NCI-H524 (cell line): ENCODE results near the gene SPPL2B.
"Not testable (repeated sequence)": the region's sequence is repeated elsewhere in the genome, so short reads cannot be mapped to it uniquely, and the experiment has no call there.

ENCODE experiments used
- DNase-seq, 2 experiments: peaks; one replicate each; lab custom pipeline; 2025; lab: John Stamatoyannopoulos, UW

SPPL2B gene

DNA sequence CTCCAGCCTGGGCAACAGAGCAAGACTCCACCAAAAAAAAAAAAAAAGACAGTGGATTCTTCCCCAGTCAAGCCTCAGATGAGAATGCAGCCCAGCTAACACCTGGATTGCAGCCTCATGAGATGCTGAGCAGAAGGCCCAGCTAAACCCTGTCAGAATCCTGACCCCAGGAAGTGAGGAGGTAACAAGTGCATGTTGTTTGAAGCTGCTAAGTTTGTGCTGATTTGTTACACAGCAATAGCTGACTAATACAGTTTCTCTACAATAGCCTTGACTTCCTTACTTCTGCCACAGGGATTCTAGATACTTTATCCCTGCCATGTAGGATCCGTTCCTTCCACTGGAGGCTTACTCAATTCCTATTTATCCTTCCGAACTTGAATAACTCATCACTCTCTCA is 52.1 kb downstream of the SPPL2B start:
- DNase-seq = no peak

DNA sequence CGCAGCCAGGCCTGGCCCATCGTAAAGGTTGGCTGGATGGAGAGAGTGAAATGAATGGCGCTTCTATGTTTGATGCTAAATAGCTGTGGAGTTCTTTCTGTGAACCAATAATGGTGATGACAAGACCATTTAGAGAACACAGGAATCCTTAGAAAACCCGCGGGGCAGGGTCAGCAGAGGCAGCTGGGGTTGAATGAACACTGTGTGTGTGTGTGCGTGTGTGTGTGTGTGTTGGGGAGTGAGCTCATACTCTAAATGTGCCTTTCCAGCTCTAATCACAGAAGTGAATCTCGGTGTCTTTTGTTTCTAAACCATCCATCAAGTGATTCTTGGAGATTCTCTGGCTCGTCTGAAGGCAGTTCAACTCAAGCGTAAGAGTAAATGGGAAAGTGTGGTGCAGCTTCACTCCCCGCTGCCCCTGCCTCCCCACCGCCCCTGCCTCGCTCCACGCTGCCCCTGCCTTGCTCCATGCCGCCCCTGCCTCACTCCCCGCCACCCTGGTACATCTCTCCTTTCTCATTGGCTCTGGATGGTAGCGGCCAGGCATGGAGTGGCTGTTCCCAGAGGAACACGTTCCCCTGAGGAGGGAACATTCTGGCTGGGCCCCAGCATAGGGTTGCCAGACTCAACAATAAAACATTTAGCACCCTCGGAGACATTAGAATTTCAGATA is 52.8 kb downstream of the SPPL2B start:
- no peak for DNase-seq

DNA sequence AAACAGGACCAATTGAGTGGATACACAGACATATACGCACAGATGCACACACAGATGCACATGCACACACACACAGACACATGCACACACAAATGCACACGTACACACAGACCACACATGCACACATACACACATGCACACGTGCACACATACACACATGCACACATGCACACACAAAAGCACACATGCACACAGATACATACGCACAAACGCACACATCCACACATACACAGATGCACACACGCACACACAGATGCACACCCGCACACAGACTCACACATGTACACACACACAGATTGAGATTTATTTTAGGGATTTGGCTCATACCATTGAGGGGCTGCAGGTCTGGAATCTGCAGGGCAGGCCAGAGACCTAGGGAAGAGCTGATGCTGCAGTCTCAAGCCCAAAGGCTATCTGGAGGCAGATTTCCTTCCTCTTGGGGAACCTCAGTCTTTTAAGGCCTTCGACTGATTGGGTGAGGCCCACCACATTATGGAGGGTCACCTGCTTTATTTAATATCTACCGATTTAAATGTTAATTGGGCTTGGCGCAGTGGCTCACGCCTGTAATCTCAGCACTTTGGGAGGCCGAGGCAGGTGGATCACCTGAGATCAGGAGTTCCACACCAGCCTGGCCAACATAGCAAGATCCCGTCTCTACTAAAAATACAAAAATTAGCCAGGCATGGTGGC is 54.2 kb downstream of the SPPL2B start:
- no peak for DNase-seq

DNA sequence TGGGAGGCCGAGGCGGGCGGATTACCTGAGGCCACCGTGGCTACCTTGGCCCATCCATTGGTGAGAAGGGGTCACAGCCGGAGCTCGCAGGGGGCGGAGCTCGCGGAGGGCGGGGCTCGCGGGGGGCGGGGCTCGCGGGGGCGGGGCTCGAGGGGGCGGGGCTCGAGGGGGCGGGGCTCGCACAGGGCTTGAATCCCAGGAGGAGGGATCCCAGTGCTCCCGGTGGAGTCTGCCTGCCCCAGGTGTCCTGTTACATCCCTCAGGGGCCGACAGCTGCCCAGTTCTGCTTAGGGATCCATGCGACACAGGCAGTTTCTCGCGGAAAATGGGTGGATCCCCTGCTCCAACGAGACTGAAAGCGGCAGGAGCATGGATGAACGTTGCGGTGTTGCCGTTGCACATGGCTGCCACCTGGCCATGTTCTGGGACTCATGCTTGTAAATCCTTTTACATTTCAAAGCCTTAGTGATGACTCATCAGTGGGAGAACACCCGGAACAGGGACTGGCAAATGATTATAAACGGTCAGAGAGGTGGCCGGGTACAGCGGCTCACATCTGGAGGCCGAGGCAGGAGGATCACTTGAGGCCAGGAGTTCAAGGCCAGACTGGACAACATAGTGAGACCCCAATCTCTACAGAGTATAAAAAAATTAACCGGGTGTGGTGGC is 56.7 kb downstream of the SPPL2B start:
- DNase-seq = peak; percentile 78 to 93

DNA sequence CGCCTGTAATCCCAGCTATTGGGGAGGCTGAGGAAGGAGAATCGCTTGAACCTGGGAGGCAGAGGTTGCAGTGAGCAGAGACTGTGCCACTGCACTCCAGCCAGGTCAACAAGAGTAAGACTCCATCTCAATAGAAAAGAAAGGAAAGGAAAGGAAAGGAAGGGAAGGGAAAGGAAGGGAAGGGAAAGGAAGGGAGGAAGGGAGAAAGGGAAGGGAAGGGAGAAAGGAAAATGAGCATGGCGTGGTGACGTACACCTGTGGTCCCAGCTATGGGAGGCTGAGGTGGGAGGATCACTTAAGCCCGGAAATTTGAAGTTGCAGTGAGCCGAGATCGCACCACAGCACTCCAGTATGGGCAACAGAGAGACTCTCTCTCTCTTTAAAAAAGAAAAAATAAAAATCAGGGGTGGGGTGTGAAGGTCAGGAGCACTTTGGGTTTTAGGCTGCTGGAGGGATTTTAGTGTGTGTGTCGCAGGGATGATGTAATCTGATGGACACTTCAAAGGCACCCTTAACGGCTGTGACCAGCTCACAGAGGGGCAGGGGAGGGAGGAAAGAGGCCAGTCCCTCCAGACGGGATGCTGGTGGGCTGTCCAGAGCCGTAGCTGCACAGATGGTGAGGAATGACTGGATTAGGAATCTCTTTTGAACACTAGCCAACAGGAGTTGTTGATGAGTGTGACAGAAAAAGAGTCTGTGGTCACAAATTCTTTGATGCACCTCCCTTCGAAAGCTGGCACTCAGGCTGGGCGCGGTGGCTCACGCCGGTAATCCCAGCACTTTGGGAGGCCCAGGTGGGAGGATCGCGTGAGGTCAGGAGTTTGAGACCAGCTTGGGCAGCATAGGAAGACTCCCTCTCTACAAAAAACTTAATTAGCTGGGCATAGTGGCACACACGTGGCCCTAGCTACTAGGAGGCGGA is 59.1 kb downstream of the SPPL2B start:
- peak; percentile 75 to 90 for DNase-seq

DNA sequence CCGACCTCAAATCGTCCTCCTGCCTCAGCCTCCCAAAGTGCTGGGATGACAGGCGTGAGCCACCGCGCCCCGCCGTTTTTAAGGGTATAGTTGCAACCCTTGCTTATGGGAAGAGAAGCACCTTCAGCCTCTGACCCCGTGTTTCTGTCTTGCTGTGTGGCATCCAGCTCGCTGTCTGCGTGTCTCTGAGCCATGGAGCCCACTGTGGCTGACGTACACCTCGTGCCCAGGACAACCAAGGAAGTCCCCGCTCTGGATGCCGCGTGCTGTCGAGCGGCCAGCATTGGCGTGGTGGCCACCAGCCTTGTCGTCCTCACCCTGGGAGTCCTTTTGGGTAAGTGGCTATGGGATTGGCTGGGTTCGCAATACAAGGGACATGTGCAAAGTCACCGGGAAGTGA is 61.1 kb downstream of the SPPL2B start:
- no peak for DNase-seq

DNA sequence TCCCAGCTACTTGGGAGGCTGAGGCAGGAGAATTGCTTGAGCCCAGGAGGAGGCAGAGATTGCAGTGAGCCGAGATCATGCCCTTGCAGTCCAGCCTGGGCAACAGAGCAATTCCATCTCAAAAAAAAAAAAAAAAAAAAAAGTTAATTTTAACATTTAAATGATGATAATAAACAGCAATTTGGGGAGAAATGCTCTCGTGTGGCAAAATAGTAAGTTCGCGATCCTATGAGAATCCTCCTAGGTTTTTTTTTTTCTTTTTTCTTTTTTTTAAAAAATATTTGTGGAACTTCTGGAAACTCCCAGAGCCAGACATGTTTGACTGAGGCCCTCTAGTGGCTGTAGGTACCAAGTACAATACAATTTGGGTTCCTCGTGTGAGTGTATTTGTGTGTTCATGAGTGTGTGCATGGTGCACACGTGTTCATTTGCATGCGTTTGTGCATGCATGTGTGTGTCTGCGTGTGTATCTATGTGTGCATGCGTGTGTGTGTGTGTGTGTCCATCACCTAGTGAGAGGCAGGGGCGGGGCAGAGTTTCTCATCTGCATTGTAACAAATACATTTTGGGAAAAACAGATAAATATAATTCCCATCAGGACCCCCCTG is 62.7 kb downstream of the SPPL2B start:
- peak; percentile 20 to 70 for DNase-seq

DNA sequence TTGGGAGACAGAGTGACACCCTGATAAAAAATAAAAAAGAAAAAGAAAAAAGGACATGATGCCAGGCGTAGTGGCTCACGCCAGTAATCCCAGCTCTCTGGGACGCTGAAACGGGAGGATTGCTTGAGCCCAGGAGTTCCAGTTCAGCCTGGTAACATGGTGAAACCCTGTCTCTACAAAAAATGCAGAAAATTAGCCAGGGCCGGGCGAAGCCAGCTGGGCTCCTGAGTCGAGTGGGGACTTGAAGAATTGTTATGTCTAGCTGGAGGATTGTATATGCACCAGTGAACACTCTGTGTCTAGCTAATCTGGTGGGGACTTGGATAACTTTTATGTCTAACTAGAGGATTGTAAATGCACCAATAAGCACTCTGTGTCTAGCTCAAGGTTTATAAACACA is 63.9 kb downstream of the SPPL2B start:
- DNase-seq = peak; percentile 68 to 88

DNA sequence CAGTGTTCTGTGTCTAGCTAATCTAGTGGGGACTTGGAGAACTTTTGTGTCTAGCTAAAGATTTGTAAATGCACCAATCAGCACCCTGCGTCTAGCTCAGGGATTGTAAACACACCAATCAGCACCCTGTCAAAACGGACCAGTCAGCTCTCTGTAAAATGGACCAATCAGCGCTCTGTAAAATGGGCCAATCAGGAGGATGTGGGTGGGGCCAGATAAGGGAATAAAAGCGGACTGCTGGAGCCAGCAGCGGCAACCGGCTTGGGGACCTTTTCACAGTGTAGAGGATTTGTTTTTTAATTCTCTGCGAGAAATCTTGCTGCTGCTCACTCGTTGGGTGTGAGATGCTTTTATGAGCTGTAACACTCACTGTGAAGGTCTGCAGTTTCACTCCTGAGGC is 64.4 kb downstream of the SPPL2B start:
- not testable (repeated sequence) for DNase-seq

DNA sequence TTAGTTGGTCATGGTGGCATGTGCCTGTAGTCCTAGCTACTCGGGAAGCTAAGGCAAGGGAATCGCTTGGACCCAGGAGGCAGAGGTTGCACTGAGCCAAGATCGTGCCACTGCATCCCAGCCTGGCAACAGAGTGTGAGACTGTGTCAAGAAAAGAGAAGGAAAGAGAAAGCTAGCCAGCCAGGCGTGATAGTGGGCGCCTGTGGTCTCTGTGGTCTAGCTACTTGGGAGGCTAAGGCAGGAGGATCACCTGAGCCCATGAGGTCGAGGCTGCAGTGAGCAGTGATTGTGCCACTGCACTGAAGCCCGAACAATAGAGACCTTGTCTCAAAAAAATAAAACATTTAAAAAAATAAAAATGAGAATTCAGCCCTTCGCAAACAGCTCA is 65.6 kb downstream of the SPPL2B start:
- no peak for DNase-seq

DNA sequence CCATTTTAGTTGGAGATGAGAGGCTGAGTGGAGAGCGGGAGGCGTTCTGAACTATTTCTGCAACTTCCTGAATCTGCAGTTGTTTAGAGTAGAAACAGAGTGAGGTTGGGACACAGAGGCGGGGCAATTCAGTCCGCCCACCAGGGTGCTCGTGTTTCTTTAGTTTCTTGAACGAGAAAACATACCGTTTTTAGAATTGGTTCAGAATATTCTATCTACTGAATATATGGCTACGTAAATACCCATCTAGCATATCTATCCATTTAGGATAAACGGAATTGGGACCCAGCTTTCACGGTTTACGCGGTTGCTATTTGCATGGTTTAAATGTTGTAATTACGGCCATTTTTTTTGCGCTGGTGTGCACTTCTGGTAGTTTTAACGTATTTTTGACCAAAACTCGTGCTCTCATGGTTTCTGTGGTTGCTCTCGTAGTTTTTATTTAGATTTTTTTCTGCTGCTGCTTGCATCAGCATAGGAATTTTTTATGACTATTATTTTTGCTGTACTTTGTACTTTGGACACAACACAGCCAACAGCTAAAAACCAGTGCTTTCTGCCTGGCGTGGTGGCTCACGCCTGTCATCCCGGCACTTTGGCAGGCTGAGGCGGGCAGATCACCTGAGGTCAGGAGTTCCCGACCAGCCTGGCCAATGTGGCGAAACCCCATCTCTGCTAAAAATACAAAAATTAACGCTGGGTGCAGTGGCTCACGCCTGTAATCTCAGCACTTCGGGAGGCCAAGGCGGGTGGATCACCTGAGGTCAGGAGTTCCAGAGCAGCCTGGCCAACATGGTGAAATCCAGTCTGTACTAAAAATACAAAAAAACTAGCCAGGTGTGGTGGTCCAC is 66.2 kb downstream of the SPPL2B start:
- no peak for DNase-seq

DNA sequence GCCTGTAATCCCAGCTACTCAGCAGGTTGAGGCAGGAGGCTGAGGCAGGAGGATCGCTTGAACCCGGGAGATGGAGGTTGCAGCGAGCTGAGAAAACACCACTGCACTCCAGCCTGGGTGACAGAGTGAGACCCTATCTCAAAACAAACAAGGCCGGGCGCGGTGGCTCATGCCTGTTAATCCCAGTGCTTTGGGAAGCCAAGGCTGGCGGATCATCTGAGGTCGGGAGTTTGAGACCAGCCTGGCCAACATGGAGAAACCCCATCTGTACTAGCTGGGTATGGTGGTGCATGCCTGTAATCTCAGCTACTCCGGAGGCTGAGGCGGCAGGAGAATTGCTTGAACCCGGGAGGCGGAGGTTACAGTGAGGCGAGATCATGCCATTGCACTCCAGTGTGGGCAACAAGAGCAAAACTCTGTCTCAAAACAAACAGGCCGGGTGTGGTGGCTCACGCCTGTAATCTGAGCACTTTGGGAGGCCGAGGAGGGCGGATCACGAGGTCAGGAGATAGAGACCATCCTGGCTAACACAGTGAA is 66.9 kb downstream of the SPPL2B start:
- not testable (repeated sequence) for DNase-seq

DNA sequence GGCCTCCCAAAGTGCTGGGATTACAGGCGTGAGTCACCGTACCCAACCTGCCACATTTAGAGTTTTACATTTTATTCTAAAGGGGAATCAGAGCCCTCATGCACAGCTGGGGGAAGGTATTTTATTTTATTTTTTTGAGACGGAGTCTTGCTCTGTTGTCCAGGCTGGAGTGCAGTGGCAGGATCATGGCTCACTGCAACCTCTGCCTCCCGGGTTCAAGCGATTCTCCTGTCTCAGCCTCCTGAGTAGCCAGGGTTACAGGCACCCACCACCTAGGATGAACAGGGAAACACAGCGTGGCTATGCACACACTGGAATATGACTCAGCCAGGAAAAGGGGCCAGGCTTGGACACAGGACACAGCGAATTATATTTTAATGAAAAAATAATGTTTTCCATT is 68.7 kb downstream of the SPPL2B start:
- not testable (repeated sequence) for DNase-seq

DNA sequence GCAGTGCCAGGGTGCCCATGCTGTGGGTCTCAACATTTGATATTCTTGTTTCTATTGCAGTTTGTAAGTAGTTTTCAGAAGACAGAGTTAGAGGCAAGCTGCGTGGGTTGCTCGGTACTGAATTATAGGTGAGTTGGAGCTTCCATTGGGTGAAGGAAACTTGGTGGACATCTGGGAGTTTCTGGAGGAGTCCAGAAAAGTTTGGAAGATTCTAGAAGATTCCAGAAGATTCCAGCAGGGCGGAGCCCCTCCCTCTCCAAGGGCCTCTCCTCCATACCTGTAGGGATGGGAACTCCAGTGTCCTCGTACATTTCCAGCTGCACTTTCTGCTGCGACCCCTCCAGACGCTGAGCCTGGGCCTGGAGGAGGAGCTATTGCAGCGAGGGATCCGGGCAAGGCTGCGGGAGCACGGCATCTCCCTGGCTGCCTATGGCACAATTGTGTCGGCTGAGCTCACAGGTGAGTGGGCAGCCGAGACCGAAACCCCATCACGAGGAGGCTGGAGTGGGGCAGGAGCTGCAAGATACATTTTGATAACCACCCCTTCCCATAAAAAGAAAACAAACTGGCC is 70.3 kb downstream of the SPPL2B start:
- DNase-seq = no peak

DNA sequence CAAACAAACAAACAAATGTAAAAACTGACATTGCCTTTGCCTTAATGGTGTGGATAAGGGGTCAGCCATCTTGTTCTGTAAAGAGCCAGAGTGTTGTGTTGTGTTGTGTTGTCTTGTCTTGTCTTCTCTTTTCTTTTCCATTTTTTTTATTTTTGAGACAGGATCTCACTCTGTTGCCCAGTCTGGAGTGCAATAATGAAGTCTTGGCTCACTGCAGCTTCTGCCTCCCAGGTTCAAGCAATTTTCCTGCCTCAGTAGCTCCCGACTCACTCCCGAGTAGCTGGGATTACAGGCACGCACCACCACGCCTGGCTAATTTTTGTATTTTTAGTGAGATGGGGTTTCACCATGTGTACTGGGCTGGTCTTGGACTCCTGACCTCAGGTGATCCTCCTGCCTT is 71.1 kb downstream of the SPPL2B start:
- no peak for DNase-seq
